ENCODE measurements around the gene ATF6.

- TF ChIP-seq POLR2A (IDR thresholded peaks at IDR 0.05; ENCODE audit: low read depth, low read length) (no peak), BHLHE40 (IDR thresholded peaks at IDR 0.05; ENCODE audit: low read depth, low read length) (no peak), SMC3 (IDR thresholded peaks at IDR 0.05; ENCODE audit: low read depth, low read length) (no peak), FOS (IDR thresholded peaks at IDR 0.05; ENCODE audit: low read depth, low read length) (no peak), ELK1 (IDR thresholded peaks at IDR 0.05; ENCODE audit: borderline replicate concordance, low read depth, low read length) (no peak), MAZ (IDR thresholded peaks at IDR 0.05; ENCODE audit: borderline replicate concordance, low read depth, low read length) (no peak), RAD21 (IDR thresholded peaks at IDR 0.05; ENCODE audit: low read length) (no peak), MXI1 (IDR thresholded peaks at IDR 0.05; ENCODE audit: borderline replicate concordance, low read depth, low read length) (no peak), NFE2L2 (IDR thresholded peaks at IDR 0.05; ENCODE audit: low read depth, low read length) (no peak)
- TF ChIP-seq, protein P1, sequence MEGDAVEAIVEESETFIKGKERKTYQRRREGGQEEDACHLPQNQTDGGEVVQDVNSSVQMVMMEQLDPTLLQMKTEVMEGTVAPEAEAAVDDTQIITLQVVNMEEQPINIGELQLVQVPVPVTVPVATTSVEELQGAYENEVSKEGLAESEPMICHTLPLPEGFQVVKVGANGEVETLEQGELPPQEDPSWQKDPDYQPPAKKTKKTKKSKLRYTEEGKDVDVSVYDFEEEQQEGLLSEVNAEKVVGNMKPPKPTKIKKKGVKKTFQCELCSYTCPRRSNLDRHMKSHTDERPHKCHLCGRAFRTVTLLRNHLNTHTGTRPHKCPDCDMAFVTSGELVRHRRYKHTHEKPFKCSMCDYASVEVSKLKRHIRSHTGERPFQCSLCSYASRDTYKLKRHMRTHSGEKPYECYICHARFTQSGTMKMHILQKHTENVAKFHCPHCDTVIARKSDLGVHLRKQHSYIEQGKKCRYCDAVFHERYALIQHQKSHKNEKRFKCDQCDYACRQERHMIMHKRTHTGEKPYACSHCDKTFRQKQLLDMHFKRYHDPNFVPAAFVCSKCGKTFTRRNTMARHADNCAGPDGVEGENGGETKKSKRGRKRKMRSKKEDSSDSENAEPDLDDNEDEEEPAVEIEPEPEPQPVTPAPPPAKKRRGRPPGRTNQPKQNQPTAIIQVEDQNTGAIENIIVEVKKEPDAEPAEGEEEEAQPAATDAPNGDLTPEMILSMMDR (conservative IDR thresholded peaks at IDR 0.05; ENCODE audit: low read depth, low read length), result no peak
- TF ChIP-seq, protein P2, sequence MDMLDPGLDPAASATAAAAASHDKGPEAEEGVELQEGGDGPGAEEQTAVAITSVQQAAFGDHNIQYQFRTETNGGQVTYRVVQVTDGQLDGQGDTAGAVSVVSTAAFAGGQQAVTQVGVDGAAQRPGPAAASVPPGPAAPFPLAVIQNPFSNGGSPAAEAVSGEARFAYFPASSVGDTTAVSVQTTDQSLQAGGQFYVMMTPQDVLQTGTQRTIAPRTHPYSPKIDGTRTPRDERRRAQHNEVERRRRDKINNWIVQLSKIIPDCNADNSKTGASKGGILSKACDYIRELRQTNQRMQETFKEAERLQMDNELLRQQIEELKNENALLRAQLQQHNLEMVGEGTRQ (IDR thresholded peaks at IDR 0.05; ENCODE audit: low read depth, low read length), result no peak
Observed at GRCh38 chr1:161838362-161838761, 72.2 kb downstream of the ATF6 start.
